GM12891 (cell line): Measurements from ENCODE around the gene TMEM158. TPM values are rescaled to one million over a fixed set of nuclear protein-coding genes. Genes with fewer than 3 reads are reported as not detected.
A peak's percentile ranks its signal among the peaks of the same experiment; 100 is the strongest.

Experiments used
- DNase-seq: peaks from one replicate; pipeline ENCODE4 v3.0.0; 2011; ENCODE audit warnings: low spot score; ENCODE audit not compliant: insufficient read length
- FAIRE-seq: peaks from 2 replicates; lab custom pipeline; 2011; peaks lifted over from hg19 to GRCh38; lab: Jason Lieb, UNC
- PAX5 ChIP-seq: IDR thresholded peaks from 2 replicates; pipeline ENCODE4 v1.6.1; 2011; ENCODE audit warnings: low read length, moderate library complexity, mild to moderate bottlenecking; ENCODE audit not compliant: insufficient read depth, severe bottlenecking
- POLR2A ChIP-seq: IDR thresholded peaks from 2 replicates; pipeline ENCODE4 v1.6.1; 2011; ENCODE audit warnings: low read depth, low read length, control low read depth
- POLR2AphosphoS5 ChIP-seq: IDR thresholded peaks from 2 replicates; pipeline ENCODE4 v1.6.1; 2011; ENCODE audit warnings: low read depth, low read length, control low read depth
- POU2F2 ChIP-seq: IDR thresholded peaks from 2 replicates; pipeline ENCODE4 v1.6.1; 2011; ENCODE audit warnings: low read depth, mild to moderate bottlenecking, control low read depth, low read length, moderate library complexity
- SPI1 ChIP-seq: IDR thresholded peaks from 2 replicates; pipeline ENCODE4 v1.6.1; 2011; ENCODE audit warnings: low read depth, low read length, control low read depth
- TAF1 ChIP-seq: IDR thresholded peaks from 2 replicates; pipeline ENCODE4 v1.6.1; 2011; ENCODE audit warnings: low read depth, low read length, control low read depth
- polyA plus RNA-seq: library from polyadenylated mRNA; unstranded; fragments of >200 nt; gene quantifications from one replicate; pipeline ENCODE4 v1.2.1, GENCODE V29; 2012; ENCODE audit warnings: low read depth, missing spikeins, inconsistent platforms; ENCODE audit not compliant: missing spikeins

TMEM158 gene
- not detected for polyA plus RNA-seq

- FAIRE-seq (no peak), DNase-seq (peak; percentile 86)
- no peak for TF ChIP-seq PAX5
- TF ChIP-seq POU2F2 = no peak
- no peak for TF ChIP-seq SPI1
- no peak for TF ChIP-seq POLR2AphosphoS5
- TF ChIP-seq POLR2A = no peak
- TF ChIP-seq TAF1 = no peak
Observed at GRCh38 chr3:45226206-45226915, at the start of gene TMEM158. TMEM158 (minus strand) TSS chr3:45226287; CDS start chr3:45226027, 260 bp downstream.

- DNase-seq = no peak
- FAIRE-seq = no peak
- TF ChIP-seq TAF1 = no peak
- no peak for TF ChIP-seq POLR2AphosphoS5
- no peak for TF ChIP-seq SPI1
- TF ChIP-seq POU2F2 = no peak
- TF ChIP-seq PAX5 = no peak
- TF ChIP-seq POLR2A = no peak
Observed at GRCh38 chr3:45275006-45275704, 49.1 kb upstream of the TMEM158 start.

GRCh38 chr3:45273681-45274515, 47.8 kb upstream of the TMEM158 start:
- TF ChIP-seq PAX5 (no peak), POLR2AphosphoS5 (no peak)
- DNase-seq (no peak), FAIRE-seq (no peak)

- FAIRE-seq (no peak), DNase-seq (no peak)
- TF ChIP-seq SPI1 (no peak), POLR2AphosphoS5 (no peak), TAF1 (no peak), PAX5 (no peak), POLR2A (no peak), POU2F2 (no peak)
Observed at GRCh38 chr3:45272828-45273470, 46.9 kb upstream of the TMEM158 start.

- no peak for FAIRE-seq
- TF ChIP-seq SPI1 (no peak), POU2F2 (no peak), POLR2AphosphoS5 (no peak), PAX5 (no peak), TAF1 (no peak), POLR2A (no peak)
- DNase-seq = no peak
Observed at GRCh38 chr3:45272032-45272810, 46.1 kb upstream of the TMEM158 start.

GRCh38 chr3:45269952-45270351, 43.9 kb upstream of the TMEM158 start:
- FAIRE-seq = no peak
- DNase-seq = no peak

GRCh38 chr3:45267097-45267496, 41.0 kb upstream of the TMEM158 start:
- DNase-seq = no peak
- no peak for TF ChIP-seq TAF1
- TF ChIP-seq PAX5 = no peak
- no peak for TF ChIP-seq POLR2A
- TF ChIP-seq POLR2AphosphoS5 = no peak
- no peak for TF ChIP-seq POU2F2
- no peak for TF ChIP-seq SPI1
- FAIRE-seq = no peak

More at GRCh38 chr3:45269952-45270351, 43.9 kb upstream of the TMEM158 start:
- TF ChIP-seq POU2F2 (no peak), POLR2A (no peak), PAX5 (no peak)

GRCh38 chr3:45261333-45262110, 35.4 kb upstream of the TMEM158 start:
- DNase-seq (no peak), FAIRE-seq (no peak)
- TF ChIP-seq POLR2AphosphoS5 (no peak), POLR2A (no peak), SPI1 (no peak), POU2F2 (no peak), PAX5 (no peak), TAF1 (no peak)
